H1 (cell line): ENCODE results near the gene PTK6. TPM values are rescaled to one million over a fixed set of nuclear protein-coding genes. Genes with fewer than 3 reads are reported as not detected.

Source experiments
- TAF7 ChIP-seq: optimal IDR thresholded peaks from 2 replicates; pipeline ENCODE3; 2011; ENCODE audit warnings: low read depth, mild to moderate bottlenecking, inconsistent platforms, low read length, moderate library complexity, borderline replicate concordance
- USF2 ChIP-seq: IDR thresholded peaks from 2 replicates; pipeline ENCODE4 v1.6.1; 2011; ENCODE audit warnings: low read length, improper control_type of control experiment
- polyA plus RNA-seq, 7 experiments: library from polyadenylated mRNA; depleted of rRNA in 3 of 7; stranded (reverse) in 5 of 7; unstranded in 2 of 7; fragments of >200 nt in 5 of 7; fragments of 200-250 nt in 2 of 7; gene quantifications; 1 replicate in 5 of 7; 2 replicates in 1 of 7; 4 replicates in 1 of 7; pipeline versions ENCODE4 v1.2.1 to v1.2.3, GENCODE V29; 2011 to 2013; ENCODE audit warnings: missing spikeins in 2 of 7, mixed read lengths in 2 of 7
- total RNA-seq: library from RNA; stranded (reverse); fragmentation: NEBNext Ultra II Directional; extraction: Animal tissue kit (Norgen Biotek cat#: 25700); gene quantifications from 2 replicates; pipeline ENCODE4 v1.2.1, GENCODE V29; 2021

The PTK6 gene
- total and polyA plus RNA-seq, 2 of the 8 experiments (the other 6 are each of a cell fraction or from before 2014, with no cell fraction given): 0.12 to 0.19 TPM

DNA sequence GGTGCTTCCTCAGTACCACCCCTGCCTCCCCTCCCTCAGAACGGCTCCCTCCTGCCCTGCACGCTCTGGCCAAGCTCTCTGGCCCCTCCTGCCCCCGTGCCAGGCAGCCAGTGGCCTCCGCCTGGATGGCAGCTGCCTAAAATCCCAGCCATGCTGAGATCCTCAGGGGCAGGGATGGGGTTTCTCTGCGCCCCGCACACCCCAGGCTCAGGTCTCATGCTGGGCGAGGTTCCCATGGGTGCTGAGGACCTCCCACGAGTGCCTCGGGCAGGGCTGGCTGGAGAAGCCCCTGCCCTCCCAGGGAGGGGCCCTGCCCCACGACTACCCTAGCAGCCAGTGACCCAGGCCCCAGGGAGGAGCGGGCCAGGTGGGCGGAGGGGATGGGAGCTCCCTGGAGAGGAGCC, 2.7 kb downstream of the PTK6 start (continued):
- TF ChIP-seq TAF7 (no peak), USF2 (no peak)
- TF ChIP-seq, all 59 proteins: peak for 0
